ENCODE data around the gene TBC1D10B.
A peak's percentile ranks its signal among the peaks of the same experiment; 100 is the strongest.

The TBC1D10B gene

DNA sequence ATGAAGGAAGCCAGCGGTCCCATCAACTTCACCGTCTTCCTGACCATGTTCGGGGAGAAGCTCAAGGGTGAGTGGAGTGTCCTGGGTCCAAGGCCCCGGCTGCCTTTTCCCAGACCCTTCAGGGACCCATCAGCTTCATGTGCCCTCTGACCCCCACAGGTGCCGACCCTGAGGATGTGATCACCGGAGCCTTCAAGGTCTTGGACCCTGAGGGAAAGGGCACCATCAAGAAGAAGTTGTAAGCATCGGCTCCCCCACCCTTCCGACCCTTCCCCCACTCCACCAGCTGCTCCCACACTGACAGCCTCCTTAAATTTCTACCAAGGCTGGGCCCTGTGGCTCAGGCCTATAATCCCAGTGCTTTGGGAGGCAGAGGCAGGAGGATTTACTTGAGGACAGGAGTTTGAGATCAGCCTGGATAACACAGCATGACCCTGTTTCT, 6.2 kb upstream of the TBC1D10B start:
- DNase-seq = no peak

GRCh38 chr16:30375864-30376263, 5.6 kb upstream of the TBC1D10B start:
- DNase-seq = no peak

- no peak for DNase-seq
Observed at GRCh38 chr16:30374538-30374937, 4.2 kb upstream of the TBC1D10B start, which contains the start of gene MYL11. MYL11 (plus strand) TSS chr16:30374802; CDS start chr16:30374858, 56 bp downstream.

DNA sequence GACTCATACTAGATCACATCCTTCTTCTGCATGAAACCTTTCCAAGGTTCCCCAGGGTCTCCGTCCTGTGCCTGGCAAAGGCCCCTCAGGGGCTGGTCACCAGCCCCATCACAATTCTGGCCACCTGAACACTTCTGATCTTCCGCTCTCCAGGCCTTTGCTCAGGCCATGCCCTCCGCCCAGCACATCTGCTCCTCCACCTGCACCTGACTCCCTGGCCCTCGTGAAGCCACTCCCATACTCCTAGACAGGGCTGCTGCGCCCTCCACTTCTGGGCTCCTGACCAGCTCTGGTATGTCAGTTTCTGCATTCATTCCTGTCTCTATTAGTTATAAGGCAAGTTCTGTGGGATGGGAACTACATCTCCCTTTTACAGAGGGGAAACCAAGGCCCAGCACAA, 2.4 kb upstream of the TBC1D10B start:
- no peak for DNase-seq

DNA sequence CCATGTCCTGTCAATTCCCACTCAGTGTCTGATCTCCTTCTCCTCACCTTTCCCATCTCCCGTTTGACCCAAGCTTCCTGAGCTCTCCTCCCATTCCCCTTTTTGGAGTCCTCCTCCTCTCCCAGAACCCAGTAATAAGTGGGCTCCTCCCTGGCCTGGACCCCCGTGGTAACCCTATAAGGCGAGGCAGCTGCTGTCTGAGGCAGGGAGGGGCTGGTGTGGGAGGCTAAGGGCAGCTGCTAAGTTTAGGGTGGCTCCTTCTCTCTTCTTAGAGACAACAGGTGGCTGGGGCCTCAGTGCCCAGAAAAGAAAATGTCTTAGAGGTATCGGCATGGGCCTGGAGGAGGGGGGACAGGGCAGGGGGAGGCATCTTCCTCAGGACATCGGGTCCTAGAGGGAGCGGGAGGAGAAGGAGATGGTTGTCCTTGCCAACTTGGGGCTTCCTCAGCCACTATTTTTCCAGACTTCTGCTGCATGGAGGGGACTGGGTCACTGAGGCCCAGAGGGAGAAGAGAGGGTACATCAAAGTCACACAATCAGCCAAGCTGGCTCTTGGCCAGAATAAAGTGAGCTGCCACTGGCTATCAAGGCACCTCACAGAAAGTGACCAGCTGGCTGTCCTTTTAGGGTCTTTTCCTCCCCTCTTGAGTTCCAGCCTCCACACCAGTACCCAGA, 1.9 kb upstream of the TBC1D10B start:
- peak in 1 of 56 donors; percentile 41 for DNase-seq

- DNase-seq = no peak
Observed at GRCh38 chr16:30371248-30371816, 1.0 kb upstream of the TBC1D10B start.

DNA sequence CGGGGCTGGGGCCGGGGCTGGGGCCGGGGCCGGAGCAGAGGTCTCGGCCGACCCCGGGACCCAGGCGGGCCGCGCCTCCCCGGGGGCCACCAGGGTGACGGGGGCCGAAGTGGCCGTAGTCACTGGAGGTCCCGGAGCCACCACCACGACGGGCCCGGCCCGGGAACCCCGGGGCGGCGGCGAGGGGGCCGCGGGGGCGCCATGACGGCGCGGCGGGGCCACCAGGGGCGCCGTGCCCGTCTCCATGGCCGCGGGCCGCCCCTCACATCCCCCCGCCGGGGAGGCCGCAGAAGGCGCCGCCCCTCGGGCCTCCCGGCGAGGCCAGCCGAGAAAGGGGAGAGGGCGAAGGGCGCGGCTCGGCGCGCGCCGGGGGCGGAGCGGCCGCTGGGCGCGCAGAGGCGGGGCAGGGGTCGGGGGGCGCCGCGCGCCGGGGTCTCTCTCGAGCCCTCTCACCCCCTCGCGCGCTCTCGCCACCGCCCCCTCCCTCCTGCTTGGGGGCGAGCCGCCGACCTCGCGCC, 297 bp downstream of the TBC1D10B start:
- DNase-seq = no peak

- no peak for DNase-seq
Observed at GRCh38 chr16:30369091-30369937, 980 bp downstream of the TBC1D10B start.

- no peak for DNase-seq
Observed at GRCh38 chr16:30368792-30369090, 1.6 kb downstream of the TBC1D10B start.

DNA sequence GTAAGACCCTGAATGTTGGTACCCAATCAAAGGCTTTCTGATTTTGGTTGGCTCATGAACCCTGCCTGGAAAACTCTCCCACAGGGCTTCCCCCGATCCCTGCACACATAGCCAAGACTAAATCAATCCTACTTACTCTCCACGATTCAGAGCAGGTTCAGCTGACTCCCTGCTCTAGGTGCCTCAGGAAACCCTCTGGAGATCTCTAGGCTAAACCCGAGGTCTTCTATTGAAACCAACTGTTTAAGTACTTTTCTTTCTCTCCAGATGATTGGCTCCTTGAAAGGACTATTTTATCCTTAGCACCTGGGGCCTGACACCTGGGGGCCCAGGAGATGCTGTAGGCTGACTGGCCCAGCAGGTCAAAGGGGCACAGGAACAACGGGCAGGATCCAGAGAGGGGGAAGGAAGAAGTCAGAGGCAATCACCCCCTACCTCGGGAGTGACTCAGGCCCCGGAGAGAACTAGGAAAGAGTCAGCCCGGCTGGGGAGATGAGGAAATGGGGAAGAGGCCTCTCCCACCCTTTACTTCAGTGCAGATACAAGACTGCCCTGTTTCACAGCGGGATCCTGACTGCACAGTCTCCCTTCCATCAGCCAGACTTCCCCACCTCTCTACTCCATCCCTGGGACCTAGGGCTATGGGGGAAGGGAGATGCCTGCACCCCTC, 2.0 kb downstream of the TBC1D10B start:
- DNase-seq = no peak

- DNase-seq = no peak
Observed at GRCh38 chr16:30367349-30368009, 2.8 kb downstream of the TBC1D10B start.

DNA sequence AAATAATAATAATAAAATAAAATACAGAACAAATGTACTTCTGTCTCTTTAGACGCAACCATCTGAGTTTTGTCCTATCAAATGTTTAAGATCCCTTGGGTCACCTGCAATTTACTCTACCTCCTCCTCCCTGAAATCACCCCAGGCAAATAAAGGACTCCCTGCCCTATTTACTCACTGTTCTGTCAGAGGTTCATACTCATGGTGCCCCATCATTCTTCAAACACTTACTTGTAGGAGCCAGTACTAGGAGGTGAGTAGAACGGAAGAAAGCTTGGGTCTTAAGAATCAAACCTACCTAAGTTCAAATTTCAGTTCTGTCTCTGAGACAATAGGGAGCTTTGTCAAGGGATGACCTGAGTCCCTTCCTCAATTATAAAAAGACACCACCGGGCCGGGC, 3.8 kb downstream of the TBC1D10B start:
- no peak for DNase-seq

DNA sequence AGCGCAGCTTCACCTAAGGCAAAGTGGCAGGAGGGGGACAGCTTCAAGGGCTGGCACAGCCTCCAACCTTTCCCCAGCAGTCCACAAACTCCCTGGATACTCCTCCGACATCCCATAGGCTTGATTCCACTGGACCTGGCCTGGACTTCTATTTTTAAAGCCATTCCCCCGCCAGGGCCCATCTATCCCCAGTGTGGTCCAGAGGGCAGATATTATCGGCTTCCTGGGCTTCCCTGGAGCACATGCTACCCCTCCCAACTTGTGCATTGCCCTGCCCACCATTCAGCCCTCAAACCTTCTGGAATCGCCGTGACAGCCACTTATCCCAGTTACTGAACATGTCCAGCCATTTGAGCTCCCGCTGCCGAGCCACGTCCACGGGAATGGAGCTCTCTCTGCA, 5.1 kb downstream of the TBC1D10B start:
- DNase-seq = no peak

- no peak for DNase-seq
Observed at GRCh38 chr16:30361180-30361579, 9.1 kb downstream of the TBC1D10B start.

DNA sequence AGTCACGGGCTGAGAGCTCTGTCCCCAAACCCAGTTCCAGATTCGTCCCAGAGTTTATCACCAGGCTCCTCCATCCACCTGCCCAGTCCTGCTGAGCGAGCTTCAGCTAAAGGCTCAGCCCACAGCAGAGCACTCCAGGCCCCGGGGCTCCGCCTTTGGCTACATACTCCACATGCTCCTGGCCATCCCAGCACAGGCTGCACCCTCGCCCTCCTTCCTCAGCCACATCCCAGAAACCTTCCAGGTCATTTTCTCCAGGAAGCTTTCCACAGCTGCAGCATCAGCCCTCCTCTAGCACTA, 10.5 kb downstream of the TBC1D10B start:
- DNase-seq = no peak

DNA sequence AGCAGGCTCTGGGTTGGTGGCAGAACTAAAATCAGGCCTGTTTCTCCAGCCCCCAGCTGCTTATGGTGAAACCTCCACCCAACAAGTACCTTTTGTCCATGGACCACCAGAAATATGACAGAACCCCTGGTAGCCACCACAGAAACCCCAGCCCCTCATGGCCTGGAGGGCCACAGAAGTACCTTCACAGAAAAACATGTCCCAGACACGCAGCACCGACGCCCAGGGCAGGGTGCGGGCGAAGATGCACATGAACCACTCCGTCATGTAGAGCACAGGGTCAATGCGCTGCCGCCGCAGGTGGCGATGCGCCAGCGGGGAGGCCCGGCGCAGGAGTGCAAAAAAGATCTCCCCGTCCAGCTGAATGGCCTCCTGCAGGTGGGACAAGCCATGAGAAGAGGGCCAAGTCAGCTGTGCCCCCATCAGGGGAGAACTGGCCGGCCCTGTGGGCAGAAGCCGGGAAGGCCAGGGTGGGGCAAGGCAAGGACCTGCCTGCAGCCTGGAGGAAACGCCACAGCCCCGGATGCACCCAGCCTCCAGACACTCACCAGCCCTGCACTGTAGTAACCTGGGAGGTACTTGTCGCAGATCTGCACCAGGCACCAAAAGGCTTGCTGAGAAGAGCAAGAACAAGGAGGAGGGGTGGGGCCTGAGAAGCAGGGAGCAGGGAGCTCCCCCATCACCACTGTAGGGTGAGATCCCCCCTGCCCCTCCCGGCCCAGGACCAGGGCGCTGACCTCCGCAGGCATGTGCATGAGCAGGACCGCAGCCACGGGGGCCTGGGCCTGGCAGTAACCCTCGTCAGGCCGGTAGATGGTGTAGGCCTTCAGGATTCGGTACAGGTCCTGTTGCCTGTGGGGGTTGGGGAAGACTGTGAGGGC, 11.1 kb downstream of the TBC1D10B start:
- DNase-seq = no peak

GRCh38 chr16:30358577-30358936, 11.7 kb downstream of the TBC1D10B start:
- DNase-seq = no peak

GRCh38 chr16:30357715-30358576, 12.3 kb downstream of the TBC1D10B start:
- DNase-seq = no peak

- no peak for DNase-seq
Observed at GRCh38 chr16:30357085-30357714, 13.1 kb downstream of the TBC1D10B start.
